SH-SY5Y (cell line): ENCODE results near the gene CELF2.

ENCODE experiments used
- GATA2 ChIP-seq: IDR thresholded peaks from 2 replicates; pipeline ENCODE4 v1.6.1; 2011; ENCODE audit warnings: mild to moderate bottlenecking, low read depth, low read length
- GATA3 ChIP-seq: IDR thresholded peaks from 2 replicates; pipeline ENCODE4 v1.6.1; 2011; ENCODE audit warnings: low read depth, mild to moderate bottlenecking, low read length, moderate library complexity

DNA sequence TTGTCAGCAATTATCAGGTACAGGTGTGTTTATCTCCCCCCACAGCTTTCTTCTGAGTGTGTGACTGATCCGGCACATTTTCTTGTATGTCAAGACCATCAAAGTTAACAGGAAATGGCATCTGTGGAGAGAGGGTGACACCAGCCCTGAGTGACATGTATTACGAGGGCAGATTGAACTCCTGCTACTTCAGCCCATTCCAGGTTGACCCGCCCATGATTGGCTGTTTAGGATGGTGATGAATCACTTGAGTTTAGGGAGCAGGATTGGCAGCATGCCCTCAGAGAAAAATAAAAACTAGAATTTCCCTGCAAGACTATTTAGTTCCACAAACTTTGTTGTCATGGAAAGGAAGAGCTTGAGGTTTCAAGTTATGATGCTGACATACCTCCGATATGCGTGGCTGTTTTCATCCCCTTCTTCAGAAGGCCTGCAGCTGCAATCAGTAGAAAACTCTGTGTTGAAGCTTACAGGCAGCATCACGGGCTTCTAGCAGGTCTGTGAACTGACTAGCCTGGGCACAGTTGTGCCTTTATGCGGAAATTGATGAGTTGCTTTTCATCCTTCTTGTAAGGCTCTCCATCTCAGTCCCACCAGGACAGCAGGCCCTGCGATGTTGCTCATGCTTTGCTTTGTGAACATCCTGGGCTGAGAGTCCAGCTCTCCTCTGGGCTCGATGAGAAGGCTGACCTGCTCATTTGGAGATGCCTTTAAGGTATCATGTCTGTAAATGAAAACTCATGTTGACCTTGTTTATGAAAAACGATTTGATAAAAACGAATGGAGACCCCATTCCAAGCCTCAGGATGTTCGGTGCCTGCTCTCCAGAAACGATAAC, 8.0 kb upstream of the CELF2 start:
- no peak for TF ChIP-seq GATA2
- TF ChIP-seq GATA3: no peak
